ENCODE data around the gene ADAM17. TPM values are rescaled to one million over a fixed set of nuclear protein-coding genes. Genes with fewer than 3 reads are reported as not detected.

Gene ADAM17
- polyA plus RNA-seq, 3 donors from 2014 or later = 6.3 to 14.9 (median 8.0) TPM

GRCh38 chr2:9466147-9466683 is 89.4 kb downstream of the ADAM17 start:
- H3K9me3 Mint-ChIP-seq = no peaks in the 10 kb centered on the region
- peaks cover 11 to 13% of the 10 kb centered on the region in 2 donors for H3K4me1 Mint-ChIP-seq
- H3K27ac Mint-ChIP-seq = peak overlapping the region in 3 of 6 donors; percentile 27 to 71 (median 30)
- DNase-seq = no peak
- H3K27me3 Mint-ChIP-seq (ENCODE audit: low read depth in 3 of 3) = no peaks in the 10 kb centered on the region
- no peak overlapping the region for H3K4me3 Mint-ChIP-seq
- H3K36me3 Mint-ChIP-seq = peaks cover 0 to 21% (median 8%) of the 10 kb centered on the region in 3 donors

GRCh38 chr2:9465170-9465569 is 90.5 kb downstream of the ADAM17 start:
- Mint-ChIP-seq H3K27ac (no peak overlapping the region), H3K36me3 (peaks cover 6 to 28% (median 14%) of the 10 kb centered on the region in 3 donors), H3K4me1 (peaks cover 11 to 13% of the 10 kb centered on the region in 2 donors), H3K9me3 (no peaks in the 10 kb centered on the region), H3K27me3 (ENCODE audit: low read depth in 3 of 3) (peaks cover 0 to 1% (median 0%) of the 10 kb centered on the region in 3 donors), H3K4me3 (no peak overlapping the region)
- DNase-seq = no peak

GRCh38 chr2:9463698-9464034 is 92.0 kb downstream of the ADAM17 start:
- H3K4me3 Mint-ChIP-seq = peak overlapping the region in 1 of 5 donors; percentile 6
- peaks cover 11 to 13% of the 10 kb centered on the region in 2 donors for H3K4me1 Mint-ChIP-seq
- H3K36me3 Mint-ChIP-seq = peaks cover 10 to 33% (median 18%) of the 10 kb centered on the region in 3 donors
- H3K27me3 Mint-ChIP-seq (ENCODE audit: low read depth in 3 of 3) = peaks cover 0 to 1% (median 0%) of the 10 kb centered on the region in 3 donors
- no peaks in the 10 kb centered on the region for H3K9me3 Mint-ChIP-seq
- DNase-seq = peak in 1 of 3 donors; percentile 52
- H3K27ac Mint-ChIP-seq = peak overlapping the region; percentile 18 to 86 (median 73)

- no peaks in the 10 kb centered on the region for H3K9me3 Mint-ChIP-seq
- H3K27me3 Mint-ChIP-seq (ENCODE audit: low read depth in 3 of 3) = peaks cover 0 to 1% (median 0%) of the 10 kb centered on the region in 3 donors
- no peak for DNase-seq
- peak overlapping the region; percentile 6 to 86 (median 68) for H3K27ac Mint-ChIP-seq
- peaks cover 11 to 13% of the 10 kb centered on the region in 2 donors for H3K4me1 Mint-ChIP-seq
- H3K4me3 Mint-ChIP-seq = peak overlapping the region in 2 of 5 donors; percentile 6 to 18
- H3K36me3 Mint-ChIP-seq = peaks cover 10 to 33% (median 18%) of the 10 kb centered on the region in 3 donors
Observed at GRCh38 chr2:9462886-9463697, 92.5 kb downstream of the ADAM17 start.

GRCh38 chr2:9462313-9462712 is 93.3 kb downstream of the ADAM17 start:
- H3K36me3 Mint-ChIP-seq = peaks cover 10 to 36% (median 18%) of the 10 kb centered on the region in 3 donors
- peaks cover 0 to 1% (median 0%) of the 10 kb centered on the region in 3 donors for H3K27me3 Mint-ChIP-seq (ENCODE audit: low read depth in 3 of 3)
- peak overlapping the region in 1 of 6 donors; percentile 43 for H3K27ac Mint-ChIP-seq
- no peak for DNase-seq
- H3K4me3 Mint-ChIP-seq = no peak overlapping the region
- peaks cover 11 to 13% of the 10 kb centered on the region in 2 donors for H3K4me1 Mint-ChIP-seq
- no peaks in the 10 kb centered on the region for H3K9me3 Mint-ChIP-seq

DNA sequence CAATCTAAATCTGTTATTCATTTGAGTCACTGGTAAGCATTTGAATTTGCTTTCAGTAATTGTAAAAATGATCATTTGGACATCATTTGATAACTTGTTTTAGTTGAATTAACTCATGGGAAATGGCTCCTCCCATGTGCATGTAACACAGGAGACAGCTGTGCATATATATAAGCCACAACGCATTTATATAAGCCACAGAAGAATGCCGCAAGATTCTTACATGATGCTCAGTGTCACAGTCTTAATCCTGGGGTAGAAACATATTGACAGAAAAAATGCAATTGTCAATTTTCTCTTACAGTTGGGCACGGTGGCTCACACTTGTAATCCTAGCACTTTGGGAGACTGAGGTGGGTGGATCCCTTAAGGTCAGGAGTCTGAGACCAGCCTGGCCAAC is 94.6 kb downstream of the ADAM17 start:
- H3K4me1 Mint-ChIP-seq = peaks cover 11 to 13% of the 10 kb centered on the region in 2 donors
- no peaks in the 10 kb centered on the region for H3K9me3 Mint-ChIP-seq
- DNase-seq = no peak
- peaks cover 0 to 1% (median 0%) of the 10 kb centered on the region in 3 donors for H3K27me3 Mint-ChIP-seq (ENCODE audit: low read depth in 3 of 3)
- H3K27ac Mint-ChIP-seq = no peak overlapping the region
- H3K36me3 Mint-ChIP-seq = peaks cover 20 to 44% (median 28%) of the 10 kb centered on the region in 3 donors
- H3K4me3 Mint-ChIP-seq = no peak overlapping the region

DNA sequence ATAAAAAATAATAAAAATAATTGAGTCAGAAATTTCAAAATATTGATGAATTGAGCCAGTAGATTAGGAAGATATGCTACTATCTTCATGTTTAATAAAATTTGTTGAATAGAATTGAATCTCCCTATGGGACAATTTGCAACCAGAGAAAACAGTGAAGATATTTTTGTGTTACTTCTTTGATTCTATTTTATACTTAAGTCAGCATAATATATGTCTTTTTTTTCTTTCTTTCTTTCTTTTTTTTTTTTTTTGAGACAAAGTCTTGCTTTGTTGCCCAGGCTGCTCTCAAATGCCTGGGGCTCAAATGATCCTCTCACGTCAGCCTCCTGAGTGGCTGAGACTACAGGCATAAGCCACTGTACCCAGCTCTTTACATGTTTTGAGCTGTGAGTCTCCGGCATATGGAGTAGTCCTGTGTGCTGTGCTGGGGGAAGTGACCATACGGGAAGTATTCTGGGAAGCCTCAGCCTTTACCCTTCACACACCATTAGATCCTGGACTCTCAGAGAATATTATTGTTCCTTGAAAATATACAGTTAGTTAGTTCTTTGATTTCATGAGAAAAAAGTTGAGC is 95.1 kb downstream of the ADAM17 start:
- no peak for DNase-seq
- no peak overlapping the region for H3K27ac Mint-ChIP-seq
- H3K9me3 Mint-ChIP-seq = no peaks in the 10 kb centered on the region

GRCh38 chr2:9451231-9451630 is 104.4 kb downstream of the ADAM17 start:
- no peak overlapping the region for H3K27ac Mint-ChIP-seq
- H3K27me3 Mint-ChIP-seq (ENCODE audit: low read depth in 3 of 3) = no peaks in the 10 kb centered on the region
- H3K9me3 Mint-ChIP-seq = no peaks in the 10 kb centered on the region
- peaks cover 25 to 43% (median 31%) of the 10 kb centered on the region in 3 donors for H3K36me3 Mint-ChIP-seq
- no peak for DNase-seq
- H3K4me3 Mint-ChIP-seq = no peak overlapping the region
- no peaks in the 10 kb centered on the region for H3K4me1 Mint-ChIP-seq

More for the DNA sequence above, 95.1 kb downstream of the ADAM17 start:
- Mint-ChIP-seq H3K36me3 (peaks cover 21 to 42% (median 26%) of the 10 kb centered on the region in 3 donors), H3K27me3 (ENCODE audit: low read depth in 3 of 3) (peaks cover 0 to 1% (median 0%) of the 10 kb centered on the region in 3 donors), H3K4me3 (no peak overlapping the region), H3K4me1 (peaks cover 11 to 13% of the 10 kb centered on the region in 2 donors)

- no peak overlapping the region for H3K4me3 Mint-ChIP-seq
- no peaks in the 10 kb centered on the region for H3K4me1 Mint-ChIP-seq
- no peak overlapping the region for H3K27ac Mint-ChIP-seq
- peaks cover 0 to 2% (median 0%) of the 10 kb centered on the region in 3 donors for H3K27me3 Mint-ChIP-seq (ENCODE audit: low read depth in 3 of 3)
- H3K9me3 Mint-ChIP-seq = no peaks in the 10 kb centered on the region
- peaks cover 32 to 49% (median 33%) of the 10 kb centered on the region in 3 donors for H3K36me3 Mint-ChIP-seq
- no peak for DNase-seq
Observed at GRCh38 chr2:9445089-9445488, 110.5 kb downstream of the ADAM17 start.

DNA sequence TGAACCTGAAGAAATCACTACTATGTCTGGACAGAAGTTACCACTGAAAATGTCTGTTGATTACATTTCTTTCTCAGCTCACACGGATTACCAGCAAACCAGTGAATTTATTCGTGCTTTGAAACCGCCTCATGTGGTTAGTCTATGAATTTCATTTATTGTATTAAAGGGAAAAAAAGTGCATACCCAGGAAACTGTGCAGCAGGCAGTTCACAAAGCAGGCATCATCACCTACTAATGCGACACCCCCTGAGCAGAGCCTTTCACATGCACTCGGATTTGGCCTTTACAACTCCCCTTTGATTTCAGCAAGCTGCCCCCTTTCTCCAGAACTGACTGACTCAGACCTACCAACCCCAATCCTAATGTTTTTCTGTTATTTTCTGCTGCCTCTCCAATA is 112.1 kb downstream of the ADAM17 start:
- Mint-ChIP-seq H3K36me3 (peaks cover 29 to 50% (median 29%) of the 10 kb centered on the region in 3 donors), H3K4me3 (no peak overlapping the region), H3K27me3 (ENCODE audit: low read depth in 3 of 3) (peaks cover 0 to 2% (median 0%) of the 10 kb centered on the region in 3 donors), H3K9me3 (no peaks in the 10 kb centered on the region), H3K27ac (no peak overlapping the region), H3K4me1 (no peaks in the 10 kb centered on the region)
- no peak for DNase-seq

- Mint-ChIP-seq H3K4me3 (no peak overlapping the region), H3K27ac (peak overlapping the region in 1 of 6 donors; percentile 53), H3K4me1 (no peaks in the 10 kb centered on the region), H3K36me3 (peaks cover 29 to 55% (median 34%) of the 10 kb centered on the region in 3 donors), H3K27me3 (ENCODE audit: low read depth in 3 of 3) (peaks cover 0 to 2% (median 0%) of the 10 kb centered on the region in 3 donors), H3K9me3 (no peaks in the 10 kb centered on the region)
- no peak for DNase-seq
Observed at GRCh38 chr2:9441556-9441955, 114.1 kb downstream of the ADAM17 start.

- no peak overlapping the region for H3K4me3 Mint-ChIP-seq
- H3K27me3 Mint-ChIP-seq (ENCODE audit: low read depth in 3 of 3) = peaks cover 0 to 2% (median 0%) of the 10 kb centered on the region in 3 donors
- no peak overlapping the region for H3K27ac Mint-ChIP-seq
- H3K4me1 Mint-ChIP-seq = no peaks in the 10 kb centered on the region
- no peaks in the 10 kb centered on the region for H3K9me3 Mint-ChIP-seq
- H3K36me3 Mint-ChIP-seq = peaks cover 28 to 52% (median 33%) of the 10 kb centered on the region in 3 donors
- DNase-seq = no peak
Observed at GRCh38 chr2:9440058-9440727, 115.4 kb downstream of the ADAM17 start.

GRCh38 chr2:9439536-9439935 is 116.1 kb downstream of the ADAM17 start:
- DNase-seq = no peak
- Mint-ChIP-seq H3K27ac (no peak overlapping the region), H3K36me3 (peaks cover 31 to 55% (median 32%) of the 10 kb centered on the region in 3 donors), H3K4me3 (no peak overlapping the region), H3K27me3 (ENCODE audit: low read depth in 3 of 3) (no peaks in the 10 kb centered on the region), H3K4me1 (no peaks in the 10 kb centered on the region), H3K9me3 (no peaks in the 10 kb centered on the region)

Measured in immature natural killer cell (primary cell).